K562 (cell line): ENCODE results near the gene CALM1. TPM values are rescaled to one million over a fixed set of nuclear protein-coding genes. Genes with fewer than 3 reads are reported as not detected.

Experiments
- AFF4 ChIP-seq: sonication (generic); formaldehyde crosslinking; IDR thresholded peaks from 2 replicates; pipeline ENCODE4 v1.8.0; 2023; ENCODE audit warnings: mild to moderate bottlenecking, missing genetic modification reagents
- CHCHD3 ChIP-seq: fragments of 250-450 bp; sonication (Bioruptor Pico); IDR thresholded peaks from 2 replicates; pipeline ENCODE4 v2.1.2; 2022; ENCODE audit warnings: mild to moderate bottlenecking
- MIER1 ChIP-seq: fragments of 450-650 bp; IDR thresholded peaks from 2 replicates; pipeline ENCODE4 v1.6.1; 2016; ENCODE audit warnings: antibody characterized with exemption, mild to moderate bottlenecking, low read depth
- PURB ChIP-seq: sonication (generic); formaldehyde crosslinking; IDR thresholded peaks from 2 replicates; pipeline ENCODE4 v1.9.0; 2021; ENCODE audit warnings: low read depth, mild to moderate bottlenecking, missing genetic modification reagents
- RBBP5 ChIP-seq: fragments of 200-600 bp; sonication (generic); IDR thresholded peaks from 2 replicates; pipeline ENCODE4 v1.6.1; 2012; ENCODE audit warnings: borderline replicate concordance, mild to moderate bottlenecking, low read length, control low read depth, inconsistent platforms; ENCODE audit not compliant: insufficient read depth, poor library complexity, severe bottlenecking
- SMC3 ChIP-seq: conservative IDR thresholded peaks from 2 replicates; pipeline ENCODE4 v1.6.1; 2011; ENCODE audit warnings: low read depth, low read length, improper control_type of control experiment; ENCODE audit not compliant: insufficient read depth
- SRSF1 ChIP-seq: fragments of 200-400 bp; formaldehyde crosslinking; IDR thresholded peaks from 2 replicates; pipeline ENCODE4 v1.6.1; 2017; ENCODE audit warnings: mild to moderate bottlenecking, low read depth, low read length, moderate library complexity
- USF1 ChIP-seq: sonication (generic); formaldehyde crosslinking; IDR thresholded peaks from 2 replicates; pipeline ENCODE4 v1.9.0; 2022; ENCODE audit warnings: mild to moderate bottlenecking, missing genetic modification reagents
- ZBTB9 ChIP-seq: fragments of 450-650 bp; formaldehyde crosslinking; IDR thresholded peaks from 2 replicates; pipeline ENCODE4 v1.4.0; 2020; ENCODE audit warnings: mild to moderate bottlenecking, moderate library complexity
- ZC3H8 ChIP-seq: fragments of 450-650 bp; IDR thresholded peaks from 2 replicates; pipeline ENCODE4 v1.6.1; 2017
- ZNF280A ChIP-seq: fragments of 450-650 bp; IDR thresholded peaks from 2 replicates; pipeline ENCODE4 v1.6.1; 2018; ENCODE audit warnings: mild to moderate bottlenecking, low read depth; ENCODE audit not compliant: partially characterized antibody
- ZNF3 ChIP-seq: fragments of 250-450 bp; sonication (Bioruptor Pico); IDR thresholded peaks from 2 replicates; pipeline ENCODE4 v1.5.0; 2021; ENCODE audit warnings: mild to moderate bottlenecking, moderate library complexity
- ZNF311 ChIP-seq: fragments of 250-450 bp; sonication (Bioruptor Pico); IDR thresholded peaks from 2 replicates; pipeline ENCODE4 v1.4.0; 2020; ENCODE audit warnings: mild to moderate bottlenecking, moderate library complexity
- ZNF740 ChIP-seq, 3 experiments: fragments of 200-800 bp in 1 of 3; sonication (Bioruptor generic) in 1 of 3; sonication (generic) in 1 of 3; formaldehyde crosslinking in 1 of 3; IDR thresholded peaks; 2 replicates each; pipeline versions ENCODE4 v1.6.1 to v1.8.0; 2016 to 2022; ENCODE audit warnings: mild to moderate bottlenecking in 2 of 3, missing compliant biosample characterization in 2 of 3, missing genetic modification characterization in 2 of 3, missing genetic modification reagents in 1 of 3
- polyA plus RNA-seq, 8 experiments: library from polyadenylated mRNA; depleted of rRNA in 4 of 8; stranded (reverse) in 5 of 8; unstranded in 3 of 8; fragments of >200 nt; fragmentation: Nextera tagmentation in 2 of 8; fragmentation: Illumina TruSeq in 1 of 8; extraction: Ambion mirVana in 2 of 8; extraction: Trizol in 1 of 8; gene quantifications; 2 replicates each; pipeline versions ENCODE4 v1.2.1 to v1.2.3, GENCODE V29; 2011 to 2014; ENCODE audit warnings: inconsistent platforms in 1 of 8, missing spikeins in 1 of 8
- total RNA-seq, 7 experiments: library from RNA; depleted of rRNA in 6 of 7; stranded (reverse); fragments of >200 nt in 6 of 7; fragmentation: Illumina TruSeq in 2 of 7; extraction: Trizol in 2 of 7; gene quantifications; 2 replicates each; pipeline versions ENCODE4 v1.2.1 to v1.2.3, GENCODE V29; 2011 to 2021; ENCODE audit warnings: low replicate concordance in 1 of 7

Gene CALM1
- total and polyA plus RNA-seq, 9 of the 15 experiments (the other 6 are each of a cell fraction or from before 2014, with no cell fraction given), result 48.0 to 269 (median 158) TPM

- TF ChIP-seq ZNF280A (no peak), ZNF311 (CRISPR knock-in tag) (no peak), CHCHD3 (no peak), SRSF1 (no peak), ZC3H8 (no peak), MIER1 (no peak), PURB (CRISPR knock-in tag) (no peak), ZBTB9 (CRISPR knock-in tag) (no peak), ZNF3 (no peak), USF1 (CRISPR knock-in tag) (no peak), SMC3 (no peak), ZNF740 (CRISPR knock-in tag; IDR thresholded peaks at IDR 0.05) (0 out of 2 replicates have a peak, but pooled peaks have one; percentile 36), ZNF740 (tag; IDR thresholded peaks at IDR 0.05) (no peak), AFF4 (CRISPR knock-in tag) (no peak), RBBP5 (peak; percentile 47)
These were observed 12.9 kb upstream of the CALM1 start (continued) for GRCh38 chr14:90383731-90384542.
